Peyer's patch (tissue), 4 donors: ENCODE data around the gene CDHR5. TPM values are rescaled to one million over a fixed set of nuclear protein-coding genes. Genes with fewer than 3 reads are reported as not detected.
A peak's percentile ranks its signal among the peaks of the same experiment; 100 is the strongest.

Experiments used
- DNase-seq, 3 donors: peaks; one replicate each; pipeline ENCODE4 v3.0.0-alpha.2; 2017 to 2019
- H3K27ac ChIP-seq, 4 donors: fragments of 200-600 bp; sonication (generic); one replicate each; pipeline ENCODE4 v1.5.1; 2016 to 2019
- H3K27me3 ChIP-seq, 2 donors: fragments of 200-600 bp; sonication (generic); one replicate each; pipeline ENCODE4 v1.5.1; 2019
- H3K36me3 ChIP-seq, 3 donors: fragments of 200-600 bp; sonication (generic); one replicate each; pipeline ENCODE4 v1.5.1; 2016 to 2019
- H3K4me1 ChIP-seq, 4 donors: fragments of 200-600 bp; sonication (generic); one replicate each; pipeline ENCODE4 v1.5.1; 2016 to 2019
- H3K4me3 ChIP-seq, 4 donors: fragments of 200-600 bp; sonication (generic); 1 replicate in 3 of 4; 2 replicates in 1 of 4; pipeline ENCODE4 v1.5.1; 2016 to 2019; ENCODE audit warnings: mild to moderate bottlenecking in 1 of 4
- H3K9me3 ChIP-seq, 4 donors: fragments of 200-600 bp; sonication (generic); one replicate each; pipeline ENCODE4 v1.5.1; 2016 to 2019; ENCODE audit warnings: mild to moderate bottlenecking in 1 of 4
- POLR2A ChIP-seq, 2 donors: fragments of 450-650 bp; IDR thresholded peaks; one replicate each; pipeline ENCODE4 v1.5.1; 2017; ENCODE audit warnings: antibody characterized with exemption in 2 of 2, mild to moderate bottlenecking in 2 of 2, moderate library complexity in 2 of 2
- total RNA-seq, 4 donors: library from RNA; depleted of rRNA; stranded (reverse); fragments of >200 nt; gene quantifications; one replicate each; pipeline ENCODE4 v1.1.0, GENCODE V29; 2016
- TF ChIP-seq, protein P1 (sequence below), 6 experiments: fragments of 450-650 bp in 4 of 6; fragments of 200-600 bp in 2 of 6; sonication (generic) in 1 of 6; IDR thresholded peaks; one replicate each; pipeline ENCODE4 v1.5.1; 2017 to 2019; ENCODE audit warnings: antibody characterized with exemption in 6 of 6, mild to moderate bottlenecking in 3 of 6, moderate library complexity in 1 of 6

The CDHR5 gene
- total RNA-seq, 4 donors from 2014 or later, result 77.6 to 1,696 (median 1,274) TPM

DNA sequence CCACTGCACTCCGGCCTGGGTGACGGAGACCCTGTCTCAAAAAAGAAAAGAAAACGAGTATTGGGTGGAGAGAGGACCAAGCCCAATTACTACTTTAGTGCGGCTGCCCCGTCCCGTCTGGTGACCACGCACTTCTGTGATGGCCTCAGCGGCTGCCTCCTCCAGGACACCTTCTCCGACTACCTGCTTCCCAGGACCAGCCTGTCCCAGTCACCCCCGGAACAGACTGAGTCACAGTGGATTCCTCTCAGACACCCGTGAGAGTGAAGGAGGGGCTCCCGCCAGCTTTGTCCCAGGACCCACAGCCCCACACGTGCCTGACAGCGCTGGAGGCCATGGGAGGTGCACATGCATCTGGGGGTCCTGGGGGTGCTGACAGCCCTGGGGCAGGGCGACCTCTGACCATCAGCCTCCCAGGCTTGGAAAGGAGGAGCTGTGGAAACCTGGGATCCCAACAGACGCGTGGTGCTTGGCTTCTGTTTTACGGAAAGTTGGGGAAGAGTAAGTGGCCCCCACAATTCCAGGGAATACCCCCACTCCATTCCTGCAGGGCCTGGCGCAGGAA, 17.1 kb upstream of the CDHR5 start:
- TF ChIP-seq POLR2A (IDR thresholded peaks at IDR 0.05), result no peak
- TF ChIP-seq, protein P1, sequence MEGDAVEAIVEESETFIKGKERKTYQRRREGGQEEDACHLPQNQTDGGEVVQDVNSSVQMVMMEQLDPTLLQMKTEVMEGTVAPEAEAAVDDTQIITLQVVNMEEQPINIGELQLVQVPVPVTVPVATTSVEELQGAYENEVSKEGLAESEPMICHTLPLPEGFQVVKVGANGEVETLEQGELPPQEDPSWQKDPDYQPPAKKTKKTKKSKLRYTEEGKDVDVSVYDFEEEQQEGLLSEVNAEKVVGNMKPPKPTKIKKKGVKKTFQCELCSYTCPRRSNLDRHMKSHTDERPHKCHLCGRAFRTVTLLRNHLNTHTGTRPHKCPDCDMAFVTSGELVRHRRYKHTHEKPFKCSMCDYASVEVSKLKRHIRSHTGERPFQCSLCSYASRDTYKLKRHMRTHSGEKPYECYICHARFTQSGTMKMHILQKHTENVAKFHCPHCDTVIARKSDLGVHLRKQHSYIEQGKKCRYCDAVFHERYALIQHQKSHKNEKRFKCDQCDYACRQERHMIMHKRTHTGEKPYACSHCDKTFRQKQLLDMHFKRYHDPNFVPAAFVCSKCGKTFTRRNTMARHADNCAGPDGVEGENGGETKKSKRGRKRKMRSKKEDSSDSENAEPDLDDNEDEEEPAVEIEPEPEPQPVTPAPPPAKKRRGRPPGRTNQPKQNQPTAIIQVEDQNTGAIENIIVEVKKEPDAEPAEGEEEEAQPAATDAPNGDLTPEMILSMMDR (IDR thresholded peaks at IDR 0.05), result no peak
- DNase-seq, result peak in 1 of 3 donors; percentile 37
- H3K9me3 ChIP-seq, result no peaks in the 10 kb centered on the region
- H3K27me3 ChIP-seq, result peaks cover 0 to 10% of the 10 kb centered on the region in 2 donors
- H3K36me3 ChIP-seq, result peaks cover 0 to 13% (median 0%) of the 10 kb centered on the region in 3 donors
- no peak overlapping the region for H3K27ac ChIP-seq
- H3K4me3 ChIP-seq, result no peak overlapping the region
- H3K4me1 ChIP-seq, result peaks cover 0 to 17% (median 7%) of the 10 kb centered on the region in 4 donors

DNA sequence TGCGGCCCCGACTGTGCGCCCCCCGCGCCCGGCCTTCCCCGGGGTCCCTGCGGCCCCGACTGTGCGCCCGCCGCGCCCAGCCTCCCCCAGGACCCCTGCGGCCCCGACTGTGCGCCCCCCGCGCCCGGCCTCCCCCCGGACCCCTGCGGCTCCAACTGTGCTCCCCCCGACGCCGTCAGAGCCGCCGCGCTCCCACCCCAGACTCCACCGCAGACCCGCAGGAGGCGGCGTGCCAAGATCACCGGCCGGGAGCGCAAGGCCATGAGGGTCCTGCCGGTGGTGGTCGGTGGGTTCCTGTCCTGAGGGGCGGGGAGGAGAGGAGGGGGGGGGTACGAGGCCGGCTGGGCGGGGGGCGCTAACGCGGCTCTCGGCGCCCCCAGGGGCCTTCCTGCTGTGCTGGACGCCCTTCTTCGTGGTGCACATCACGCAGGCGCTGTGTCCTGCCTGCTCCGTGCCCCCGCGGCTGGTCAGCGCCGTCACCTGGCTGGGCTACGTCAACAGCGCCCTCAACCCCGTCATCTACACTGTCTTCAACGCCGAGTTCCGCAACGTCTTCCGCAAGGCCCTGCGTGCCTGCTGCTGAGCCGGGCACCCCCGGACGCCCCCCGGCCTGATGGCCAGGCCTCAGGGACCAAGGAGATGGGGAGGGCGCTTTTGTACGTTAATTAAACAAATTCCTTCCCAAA, 15.4 kb upstream of the CDHR5 start:
- H3K27me3 ChIP-seq, result peaks cover 0 to 10% of the 10 kb centered on the region in 2 donors
- H3K9me3 ChIP-seq, result no peaks in the 10 kb centered on the region
- TF ChIP-seq, protein P1 (IDR thresholded peaks at IDR 0.05), result no peak
- TF ChIP-seq POLR2A (IDR thresholded peaks at IDR 0.05), result no peak
- peak in 1 of 3 donors; percentile 44 for DNase-seq
- peaks cover 0 to 20% (median 11%) of the 10 kb centered on the region in 4 donors for H3K4me1 ChIP-seq
- peaks cover 0 to 13% (median 0%) of the 10 kb centered on the region in 3 donors for H3K36me3 ChIP-seq
- peak overlapping the region in 1 of 4 donors; percentile 12 for H3K4me3 ChIP-seq
- no peak overlapping the region for H3K27ac ChIP-seq

DNA sequence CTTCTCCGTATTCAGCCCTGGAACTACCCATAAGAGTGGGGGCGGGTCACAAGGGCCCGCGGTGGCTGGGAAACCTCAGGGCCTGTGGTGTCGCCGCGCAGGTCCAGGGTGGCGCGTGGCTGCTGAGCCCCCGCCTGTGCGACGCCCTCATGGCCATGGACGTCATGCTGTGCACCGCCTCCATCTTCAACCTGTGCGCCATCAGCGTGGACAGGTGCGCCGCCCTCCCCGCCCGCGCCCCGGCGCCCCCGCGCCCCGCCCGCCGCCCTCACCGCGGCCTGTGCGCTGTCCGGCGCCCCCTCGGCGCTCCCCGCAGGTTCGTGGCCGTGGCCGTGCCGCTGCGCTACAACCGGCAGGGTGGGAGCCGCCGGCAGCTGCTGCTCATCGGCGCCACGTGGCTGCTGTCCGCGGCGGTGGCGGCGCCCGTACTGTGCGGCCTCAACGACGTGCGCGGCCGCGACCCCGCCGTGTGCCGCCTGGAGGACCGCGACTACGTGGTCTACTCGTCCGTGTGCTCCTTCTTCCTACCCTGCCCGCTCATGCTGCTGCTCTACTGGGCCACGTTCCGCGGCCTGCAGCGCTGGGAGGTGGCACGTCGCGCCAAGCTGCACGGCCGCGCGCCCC, 14.7 kb upstream of the CDHR5 start:
- Histone ChIP-seq H3K27ac (no peak overlapping the region), H3K27me3 (peaks cover 0 to 10% of the 10 kb centered on the region in 2 donors), H3K4me3 (peak overlapping the region in 1 of 4 donors; percentile 12), H3K9me3 (no peaks in the 10 kb centered on the region), H3K4me1 (peaks cover 0 to 20% (median 11%) of the 10 kb centered on the region in 4 donors), H3K36me3 (peaks cover 0 to 11% (median 0%) of the 10 kb centered on the region in 3 donors)
- TF ChIP-seq, protein P1 (IDR thresholded peaks at IDR 0.05), result no peak
- no peak for TF ChIP-seq POLR2A (IDR thresholded peaks at IDR 0.05)
- DNase-seq, result no peak

DNA sequence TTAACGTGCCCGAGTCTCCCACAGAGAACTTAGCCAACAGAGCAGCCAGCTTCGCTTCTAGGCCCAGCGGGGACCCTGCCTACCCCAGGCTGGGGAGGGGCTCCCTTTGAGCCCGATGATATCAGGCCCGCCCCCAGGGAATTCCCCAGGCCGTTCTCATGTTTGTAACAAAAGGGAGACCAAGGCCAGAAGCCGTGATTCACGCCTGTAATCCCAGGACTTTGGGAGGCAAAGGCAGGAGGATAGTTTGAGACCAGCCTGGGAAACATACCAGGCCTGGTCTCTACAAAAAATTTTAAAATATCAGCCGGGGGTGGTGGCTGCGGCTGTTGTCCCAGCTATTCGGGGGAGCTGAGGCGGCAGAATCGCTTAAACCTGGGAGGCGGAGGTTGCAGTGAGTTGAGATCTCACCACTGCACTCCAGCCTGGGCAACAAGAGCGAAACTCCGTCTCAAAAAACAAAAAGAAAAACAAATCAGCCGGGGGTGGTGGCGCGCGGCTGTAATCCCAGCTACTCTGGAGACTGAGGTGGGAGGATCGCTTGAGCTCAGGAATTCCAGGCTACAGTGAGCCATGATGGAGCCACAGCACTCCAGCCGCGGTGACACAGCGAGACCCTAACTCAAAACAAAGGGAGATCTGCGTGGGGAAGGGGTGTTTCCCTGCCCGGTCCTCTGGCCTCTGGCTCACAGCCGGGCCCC, 14.0 kb upstream of the CDHR5 start:
- Histone ChIP-seq H3K36me3 (peaks cover 0 to 5% (median 0%) of the 10 kb centered on the region in 3 donors), H3K4me1 (peaks cover 0 to 20% (median 11%) of the 10 kb centered on the region in 4 donors), H3K27ac (no peak overlapping the region), H3K9me3 (no peaks in the 10 kb centered on the region), H3K27me3 (peaks cover 0 to 10% of the 10 kb centered on the region in 2 donors), H3K4me3 (no peak overlapping the region)
- TF ChIP-seq, protein P1 (IDR thresholded peaks at IDR 0.05), result no peak
- TF ChIP-seq POLR2A (IDR thresholded peaks at IDR 0.05), result no peak
- peak in 1 of 3 donors; percentile 25 for DNase-seq
